ENCODE measurements around the gene SLC5A1.

GRCh38 chr22:32016081-32016480 is 27.0 kb upstream of the SLC5A1 start:
- TF ChIP-seq, protein P1, sequence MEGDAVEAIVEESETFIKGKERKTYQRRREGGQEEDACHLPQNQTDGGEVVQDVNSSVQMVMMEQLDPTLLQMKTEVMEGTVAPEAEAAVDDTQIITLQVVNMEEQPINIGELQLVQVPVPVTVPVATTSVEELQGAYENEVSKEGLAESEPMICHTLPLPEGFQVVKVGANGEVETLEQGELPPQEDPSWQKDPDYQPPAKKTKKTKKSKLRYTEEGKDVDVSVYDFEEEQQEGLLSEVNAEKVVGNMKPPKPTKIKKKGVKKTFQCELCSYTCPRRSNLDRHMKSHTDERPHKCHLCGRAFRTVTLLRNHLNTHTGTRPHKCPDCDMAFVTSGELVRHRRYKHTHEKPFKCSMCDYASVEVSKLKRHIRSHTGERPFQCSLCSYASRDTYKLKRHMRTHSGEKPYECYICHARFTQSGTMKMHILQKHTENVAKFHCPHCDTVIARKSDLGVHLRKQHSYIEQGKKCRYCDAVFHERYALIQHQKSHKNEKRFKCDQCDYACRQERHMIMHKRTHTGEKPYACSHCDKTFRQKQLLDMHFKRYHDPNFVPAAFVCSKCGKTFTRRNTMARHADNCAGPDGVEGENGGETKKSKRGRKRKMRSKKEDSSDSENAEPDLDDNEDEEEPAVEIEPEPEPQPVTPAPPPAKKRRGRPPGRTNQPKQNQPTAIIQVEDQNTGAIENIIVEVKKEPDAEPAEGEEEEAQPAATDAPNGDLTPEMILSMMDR (IDR thresholded peaks at IDR 0.05), result no peak
- TF ChIP-seq POLR2A (IDR thresholded peaks at IDR 0.05), result no peak
